Fibroblast of skin of left biceps (primary cell): ENCODE results near the gene ELP2.
"Not testable (repeated sequence)": the region's sequence is repeated elsewhere in the genome, so short reads cannot be mapped to it uniquely, and the experiment has no call there.

ENCODE experiments used
- DNase-seq, 2 experiments: peaks; one replicate each; pipeline ENCODE4 v3.0.0-alpha.2; 2013; ENCODE audit warnings: low read depth in 2 of 2

ELP2 gene

GRCh38 chr18:36129300-36130038 lies at the start of gene ELP2, which contains the start of gene SLC39A6:
Gene ELP2 (plus strand): TSS chr18:36129899. CDS start chr18:36129934, 35 bp downstream.
Gene SLC39A6 (minus strand): TSS chr18:36129340. CDS start chr18:36127007, 2,333 bp downstream.
- peak; percentile 84 to 86 for DNase-seq

GRCh38 chr18:36081118-36081517 lies 48.6 kb upstream of the ELP2 start:
- DNase-seq = not testable (repeated sequence)

GRCh38 chr18:36083729-36084128 lies 46.0 kb upstream of the ELP2 start:
- DNase-seq = no peak

- no peak for DNase-seq
These were observed 44.5 kb upstream of the ELP2 start for GRCh38 chr18:36085195-36085594.

GRCh38 chr18:36086186-36086585 lies 43.5 kb upstream of the ELP2 start:
- DNase-seq = no peak

GRCh38 chr18:36088256-36088655 lies 41.4 kb upstream of the ELP2 start:
- no peak for DNase-seq

GRCh38 chr18:36089001-36089400 lies 40.7 kb upstream of the ELP2 start:
- no peak for DNase-seq

- not testable (repeated sequence) for DNase-seq
These were observed 37.6 kb upstream of the ELP2 start for GRCh38 chr18:36092116-36092515.

- no peak for DNase-seq
These were observed 35.3 kb upstream of the ELP2 start for GRCh38 chr18:36094431-36094830.

GRCh38 chr18:36095936-36096519 lies 33.7 kb upstream of the ELP2 start:
- peak; percentile 33 to 39 for DNase-seq

- no peak for DNase-seq
These were observed 32.7 kb upstream of the ELP2 start for GRCh38 chr18:36096955-36097354.

- DNase-seq = no peak
These were observed 30.4 kb upstream of the ELP2 start for GRCh38 chr18:36099311-36099710.

GRCh38 chr18:36101943-36102342 lies 27.8 kb upstream of the ELP2 start:
- DNase-seq = no peak

- DNase-seq = no peak
These were observed 24.9 kb upstream of the ELP2 start for GRCh38 chr18:36104749-36105148.

GRCh38 chr18:36107477-36107876 lies 22.2 kb upstream of the ELP2 start:
- no peak for DNase-seq

- no peak for DNase-seq
These were observed 21.5 kb upstream of the ELP2 start for GRCh38 chr18:36108196-36108595.

GRCh38 chr18:36108601-36109000 lies 21.1 kb upstream of the ELP2 start:
- no peak for DNase-seq

- no peak for DNase-seq
These were observed 20.0 kb upstream of the ELP2 start for GRCh38 chr18:36109737-36110136.

GRCh38 chr18:36112302-36112701 lies 17.4 kb upstream of the ELP2 start:
- DNase-seq = no peak

- no peak for DNase-seq
These were observed 15.4 kb upstream of the ELP2 start for GRCh38 chr18:36114251-36114650.

GRCh38 chr18:36114738-36115137 lies 15.0 kb upstream of the ELP2 start:
- DNase-seq = no peak

GRCh38 chr18:36116771-36117170 lies 12.9 kb upstream of the ELP2 start:
- not testable (repeated sequence) for DNase-seq

- no peak for DNase-seq
These were observed 9.4 kb upstream of the ELP2 start for GRCh38 chr18:36120297-36120696.
